IPS-18a (cell line): ENCODE measurements around the gene BRMS1L.
"Not testable (repeated sequence)": the region's sequence is repeated elsewhere in the genome, so short reads cannot be mapped to it uniquely, and the experiment has no call there.

Experiments
- H3K27ac ChIP-seq: one replicate; pipeline ENCODE4 v1.5.1; 2013; ENCODE audit warnings: low read length
- H3K27me3 ChIP-seq: one replicate; pipeline ENCODE4 v1.6.1; 2013; ENCODE audit warnings: mild to moderate bottlenecking, low read length; ENCODE audit not compliant: control insufficient read depth, insufficient read depth
- H3K36me3 ChIP-seq: one replicate; pipeline ENCODE4 v1.6.1; 2013; ENCODE audit warnings: low read depth, low read length; ENCODE audit not compliant: control insufficient read depth
- H3K4me1 ChIP-seq: one replicate; pipeline ENCODE4 v1.6.1; 2013; ENCODE audit warnings: low read depth, low read length; ENCODE audit not compliant: control insufficient read depth
- H3K4me3 ChIP-seq: one replicate; pipeline ENCODE4 v1.5.1; 2013; ENCODE audit warnings: low read length
- H3K9ac ChIP-seq: one replicate; pipeline ENCODE4 v1.6.1; 2013; ENCODE audit warnings: mild to moderate bottlenecking, low read length, moderate library complexity
- H3K9me3 ChIP-seq: one replicate; pipeline ENCODE4 v1.6.1; 2013; ENCODE audit warnings: low read depth, low read length; ENCODE audit not compliant: control insufficient read depth

Gene BRMS1L

DNA sequence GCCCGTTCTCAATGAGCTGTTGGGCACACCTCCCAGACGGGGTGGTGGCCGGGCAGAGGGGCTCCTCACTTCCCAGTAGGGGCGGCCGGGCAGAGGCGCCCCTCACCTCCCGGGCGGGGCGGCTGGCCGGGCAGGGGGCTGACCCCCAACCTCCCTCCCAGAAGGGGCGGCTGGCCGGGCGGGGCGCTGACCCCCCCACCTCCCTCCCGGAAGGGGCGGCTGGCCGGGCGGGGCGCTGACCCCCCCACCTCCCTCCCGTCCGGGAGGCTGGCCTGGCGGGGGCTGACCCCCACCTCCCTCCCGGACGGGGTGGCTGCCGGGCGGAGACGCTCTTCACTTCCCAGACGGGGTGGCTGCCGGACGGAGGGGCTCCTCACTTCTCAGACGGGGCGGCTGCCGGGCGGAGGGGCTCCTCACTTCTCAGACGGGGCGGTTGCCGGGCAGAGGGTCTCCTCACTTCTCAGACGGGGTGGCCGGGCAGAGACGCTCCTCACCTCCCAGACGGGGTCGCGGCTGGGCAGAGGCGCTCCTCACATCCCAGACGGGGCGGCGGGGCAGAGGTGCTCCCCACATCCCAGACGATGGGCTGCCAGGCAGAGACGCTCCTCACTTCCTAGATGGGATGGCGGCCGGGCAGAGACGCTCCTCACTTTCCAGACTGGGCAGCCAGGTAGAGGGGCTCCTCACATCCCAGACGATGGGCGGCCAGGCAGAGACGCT, 1.5 kb upstream of the BRMS1L start:
- H3K36me3 ChIP-seq, H3K4me3 ChIP-seq, H3K4me1 ChIP-seq, H3K27me3 ChIP-seq, H3K9ac ChIP-seq, H3K9me3 ChIP-seq, H3K27ac ChIP-seq: not testable (repeated sequence)

DNA sequence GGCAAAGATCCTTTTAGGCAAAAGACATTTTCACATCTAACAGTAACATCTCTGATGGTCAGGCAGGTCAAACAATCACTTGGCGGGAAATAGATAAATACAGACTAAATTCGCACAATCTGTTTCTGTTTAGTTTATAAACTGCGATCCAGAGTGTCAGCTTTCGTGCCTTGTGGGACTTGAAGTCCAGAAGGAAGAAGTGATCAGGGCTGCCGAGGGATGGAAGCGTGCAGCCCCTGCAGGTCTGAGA, 245 bp upstream of the BRMS1L start:
- Histone ChIP-seq H3K4me1 (peaks cover 6% of the 10 kb centered on the region), H3K9me3 (no peaks in the 10 kb centered on the region), H3K4me3 (peak overlapping the region; percentile 85), H3K9ac (peak overlapping the region; percentile 52), H3K27ac (no peak overlapping the region), H3K27me3 (no peaks in the 10 kb centered on the region), H3K36me3 (no peaks in the 10 kb centered on the region)

- peak overlapping the region; percentile 66 for H3K9ac ChIP-seq
- no peak overlapping the region for H3K27ac ChIP-seq
- H3K4me3 ChIP-seq = peak overlapping the region; percentile 85
These were observed 846 bp downstream of the BRMS1L start for GRCh38 chr14:35826952-35827416.

DNA sequence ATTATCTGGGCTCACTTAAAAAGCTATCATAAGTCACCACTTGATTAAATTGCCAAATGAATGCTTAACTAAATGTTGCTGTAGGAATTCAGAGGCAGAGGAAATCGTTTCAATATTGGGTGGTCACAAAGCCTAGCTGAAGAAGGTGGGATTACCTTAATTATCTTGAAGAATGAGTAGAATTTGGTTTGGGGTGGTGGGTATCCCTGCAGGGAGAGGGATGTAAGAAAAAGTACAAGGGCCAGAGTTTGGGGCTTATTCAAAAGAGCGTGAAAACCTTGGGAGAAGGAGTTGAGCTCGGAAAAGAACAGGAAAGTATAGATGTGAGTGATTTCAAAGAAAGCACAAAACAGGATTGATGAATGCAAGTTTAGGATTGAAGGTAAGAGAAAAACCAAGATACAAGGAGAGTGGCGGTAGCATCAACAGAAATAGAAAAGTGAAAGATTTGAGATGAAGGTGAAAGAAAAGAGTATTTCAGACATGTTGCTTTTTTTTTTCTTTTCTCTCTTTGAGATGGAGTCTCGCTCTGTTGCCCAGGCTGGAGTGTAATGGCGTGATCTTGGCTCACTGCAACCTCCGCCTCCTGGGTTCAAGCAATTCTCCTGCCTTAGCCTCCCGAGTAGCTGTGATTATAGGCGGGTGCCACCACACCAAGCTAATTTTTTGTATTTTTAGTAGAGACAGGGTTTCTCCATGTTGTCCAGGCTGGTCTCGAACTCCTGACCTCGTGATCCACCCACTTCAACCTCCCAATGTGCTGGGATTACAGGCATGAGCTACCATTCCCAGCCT, 1.7 kb downstream of the BRMS1L start:
- peak overlapping the region; percentile 66 for H3K9ac ChIP-seq
- H3K9me3 ChIP-seq = no peaks in the 10 kb centered on the region
- no peaks in the 10 kb centered on the region for H3K27me3 ChIP-seq
- H3K4me1 ChIP-seq = peaks cover 6% of the 10 kb centered on the region
- H3K4me3 ChIP-seq = peak overlapping the region; percentile 85
- H3K36me3 ChIP-seq = peaks cover under 1% of the 10 kb centered on the region
- no peak overlapping the region for H3K27ac ChIP-seq

More at GRCh38 chr14:35826952-35827416, 846 bp downstream of the BRMS1L start:
- Histone ChIP-seq H3K4me1 (peaks cover 6% of the 10 kb centered on the region), H3K9me3 (no peaks in the 10 kb centered on the region), H3K27me3 (no peaks in the 10 kb centered on the region), H3K36me3 (no peaks in the 10 kb centered on the region)

DNA sequence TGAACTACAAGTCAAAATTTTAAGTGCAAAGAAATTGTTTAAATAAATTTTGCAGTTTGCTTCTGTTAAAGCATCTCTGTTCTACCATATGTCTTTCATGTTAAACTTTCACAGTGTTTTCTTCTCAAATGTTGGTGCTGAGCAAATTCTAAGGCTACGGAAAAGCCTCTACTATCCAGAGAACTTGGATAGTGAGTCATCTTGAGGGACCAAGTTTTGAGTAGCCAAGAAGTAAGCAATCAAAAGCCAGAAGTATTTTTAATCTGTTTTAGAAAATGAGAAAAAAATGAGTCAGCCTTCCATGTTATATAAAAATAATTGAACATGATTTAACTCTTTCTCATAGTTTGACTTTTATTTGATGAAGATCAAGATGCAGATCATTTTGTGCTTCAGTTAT, 3.3 kb downstream of the BRMS1L start:
- Histone ChIP-seq H3K36me3 (peaks cover 15% of the 10 kb centered on the region), H3K9ac (no peak overlapping the region), H3K27me3 (no peaks in the 10 kb centered on the region), H3K27ac (no peak overlapping the region), H3K9me3 (no peaks in the 10 kb centered on the region), H3K4me1 (peaks cover 6% of the 10 kb centered on the region), H3K4me3 (no peak overlapping the region)

DNA sequence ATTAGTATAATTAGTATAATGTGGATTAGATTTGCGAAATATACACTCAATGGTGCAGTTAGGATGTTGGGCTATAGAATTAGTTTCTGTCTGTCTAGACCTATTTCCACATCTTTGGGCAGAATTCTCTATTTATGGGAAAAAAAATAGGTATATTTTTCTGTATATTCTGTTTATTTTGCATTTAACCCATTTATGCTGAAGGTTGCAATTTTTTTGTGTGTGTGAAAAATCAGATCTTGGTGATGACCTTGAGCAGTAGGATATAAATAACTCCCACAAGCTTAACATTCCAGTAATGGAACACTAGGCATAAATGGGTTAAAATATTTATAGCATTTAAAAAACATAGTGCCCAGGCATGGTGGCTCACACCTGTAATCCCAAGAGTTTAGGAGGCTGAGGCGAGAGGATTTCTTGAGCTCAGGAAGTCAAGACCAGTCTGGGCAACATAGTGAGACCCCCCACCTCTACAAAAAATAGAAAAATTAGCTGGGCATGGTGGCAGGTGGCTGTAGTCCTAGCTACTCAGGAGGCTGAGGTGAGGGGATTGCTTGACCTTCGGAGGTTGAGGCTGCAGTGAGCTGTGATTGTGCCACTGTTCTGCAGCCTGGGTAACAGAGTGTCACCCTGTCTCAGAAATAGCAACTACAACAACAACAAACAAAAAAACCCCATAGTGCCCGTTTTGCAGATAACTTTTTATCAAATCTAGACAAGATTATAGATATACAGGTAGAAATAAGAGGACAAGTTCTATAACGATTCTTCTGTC, 9.3 kb downstream of the BRMS1L start:
- Histone ChIP-seq H3K9me3 (no peaks in the 10 kb centered on the region), H3K36me3 (peaks cover 26% of the 10 kb centered on the region), H3K4me3 (no peak overlapping the region), H3K4me1 (no peaks in the 10 kb centered on the region), H3K27ac (no peak overlapping the region), H3K9ac (no peak overlapping the region), H3K27me3 (no peaks in the 10 kb centered on the region)

DNA sequence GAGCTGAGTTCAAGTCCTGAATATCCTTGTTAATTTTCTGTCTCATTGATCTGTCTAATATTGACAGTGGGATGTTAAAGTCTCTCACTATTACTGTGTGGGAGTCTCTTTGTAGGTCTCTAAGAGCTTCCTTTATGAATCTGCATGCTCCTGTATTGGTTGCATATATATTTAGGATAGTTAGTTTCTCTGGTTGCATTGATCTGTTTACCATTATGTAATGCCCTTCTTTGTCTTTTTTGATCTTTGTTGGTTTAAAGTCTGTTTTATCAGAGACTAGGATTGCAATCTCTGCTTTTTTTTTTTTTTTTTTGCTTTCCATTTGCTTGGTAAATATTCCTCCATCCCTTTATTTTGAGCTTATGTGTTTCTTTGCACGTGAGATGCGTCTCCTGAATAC, 15.6 kb downstream of the BRMS1L start:
- H3K27me3 ChIP-seq, H3K27ac ChIP-seq, H3K4me1 ChIP-seq, H3K36me3 ChIP-seq, H3K9ac ChIP-seq, H3K9me3 ChIP-seq, H3K4me3 ChIP-seq: not testable (repeated sequence)

- H3K9me3 ChIP-seq, H3K4me1 ChIP-seq, H3K36me3 ChIP-seq, H3K27me3 ChIP-seq, H3K4me3 ChIP-seq, H3K9ac ChIP-seq, H3K27ac ChIP-seq: not testable (repeated sequence)
These were observed 16.1 kb downstream of the BRMS1L start for GRCh38 chr14:35842245-35842644.

- Histone ChIP-seq H3K27ac (no peak overlapping the region), H3K4me3 (no peak overlapping the region), H3K9me3 (no peaks in the 10 kb centered on the region), H3K27me3 (no peaks in the 10 kb centered on the region), H3K4me1 (no peaks in the 10 kb centered on the region), H3K36me3 (peaks cover 8% of the 10 kb centered on the region), H3K9ac (no peak overlapping the region)
These were observed 18.4 kb downstream of the BRMS1L start for GRCh38 chr14:35844494-35844893.

- Histone ChIP-seq H3K27ac (no peak overlapping the region), H3K4me3 (no peak overlapping the region), H3K4me1 (no peaks in the 10 kb centered on the region), H3K9me3 (no peaks in the 10 kb centered on the region), H3K9ac (no peak overlapping the region), H3K27me3 (no peaks in the 10 kb centered on the region), H3K36me3 (peaks cover 11% of the 10 kb centered on the region)
These were observed 21.5 kb downstream of the BRMS1L start for GRCh38 chr14:35847636-35848035.

DNA sequence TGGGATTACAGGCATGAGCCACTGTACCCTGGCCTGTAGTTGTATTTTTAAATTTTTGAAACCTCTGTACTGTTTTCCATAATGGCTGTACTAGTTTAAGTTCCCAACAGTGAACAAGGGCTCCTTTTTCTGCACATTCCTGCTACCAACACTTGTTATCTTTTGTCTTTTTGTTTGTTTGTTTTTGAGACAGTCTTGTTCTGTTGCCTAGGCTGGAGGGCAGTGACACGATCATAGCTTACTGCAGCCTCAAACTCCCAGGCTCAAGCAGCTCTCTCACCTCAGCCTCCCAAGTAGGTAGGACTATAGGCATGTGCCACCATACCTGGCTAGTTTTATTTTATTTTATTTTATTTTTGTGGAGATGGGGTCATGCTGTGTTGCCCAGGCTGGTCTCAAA, 23.0 kb downstream of the BRMS1L start:
- no peak overlapping the region for H3K27ac ChIP-seq
- H3K9me3 ChIP-seq = no peaks in the 10 kb centered on the region
- no peaks in the 10 kb centered on the region for H3K4me1 ChIP-seq
- no peak overlapping the region for H3K9ac ChIP-seq
- no peaks in the 10 kb centered on the region for H3K27me3 ChIP-seq
- H3K4me3 ChIP-seq = no peak overlapping the region
- H3K36me3 ChIP-seq = peaks cover 11% of the 10 kb centered on the region
